NT2/D1 (cell line): Measurements from ENCODE around the gene ZNF511.

Experiments used
- DNase-seq: peaks from one replicate; pipeline ENCODE4 v3.0.0-alpha.2; 2011; ENCODE audit warnings: low read depth, low spot score
- H3K27me3 ChIP-seq: 2 replicates; pipeline ENCODE4 v1.6.0; 2011; ENCODE audit warnings: mild to moderate bottlenecking; ENCODE audit not compliant: insufficient read length, insufficient read depth
- H3K36me3 ChIP-seq: 2 replicates; pipeline ENCODE4 v1.6.1; 2011; ENCODE audit warnings: mild to moderate bottlenecking, low read length, mixed read lengths; ENCODE audit not compliant: insufficient read depth, insufficient read length
- H3K4me1 ChIP-seq: 2 replicates; pipeline ENCODE4 v1.5.1; 2011; ENCODE audit not compliant: insufficient read depth, insufficient read length
- H3K4me3 ChIP-seq: 2 replicates; pipeline ENCODE4 v1.5.1; 2011; ENCODE audit warnings: low read depth; ENCODE audit not compliant: insufficient read length
- H3K9ac ChIP-seq: 2 replicates; pipeline ENCODE4 v1.6.0; 2011; ENCODE audit warnings: low read depth; ENCODE audit not compliant: insufficient read length
- H3K9me3 ChIP-seq: 2 replicates; pipeline ENCODE4 v1.5.1; 2011; ENCODE audit warnings: mild to moderate bottlenecking, low read length; ENCODE audit not compliant: insufficient read depth
- SUZ12 ChIP-seq: IDR thresholded peaks from 2 replicates; pipeline ENCODE4 v1.6.1; 2011; ENCODE audit not compliant: insufficient read length, insufficient read depth; ENCODE audit errors: extremely low read depth
- YY1 ChIP-seq: IDR thresholded peaks from 2 replicates; pipeline ENCODE4 v1.6.1; 2011; ENCODE audit not compliant: insufficient read length, insufficient read depth
- ZNF274 ChIP-seq: IDR thresholded peaks from 2 replicates; pipeline ENCODE4 v1.6.1; 2011; ENCODE audit warnings: mild to moderate bottlenecking, low read depth, low read length

The ZNF511 gene

GRCh38 chr10:133350950-133351329, 42.2 kb downstream of the ZNF511 start:
- no peaks in the 10 kb centered on the region for H3K9me3 ChIP-seq
- no peak overlapping the region for H3K9ac ChIP-seq
- H3K36me3 ChIP-seq = peaks cover 25% of the 10 kb centered on the region
- H3K4me3 ChIP-seq = no peak overlapping the region
- no peak for TF ChIP-seq YY1
- TF ChIP-seq ZNF274 = no peak
- TF ChIP-seq SUZ12 = no peak
- no peaks in the 10 kb centered on the region for H3K27me3 ChIP-seq
- DNase-seq = no peak
- peaks cover 11% of the 10 kb centered on the region for H3K4me1 ChIP-seq

GRCh38 chr10:133351408-133352318, 42.9 kb downstream of the ZNF511 start:
- no peaks in the 10 kb centered on the region for H3K9me3 ChIP-seq
- no peak overlapping the region for H3K9ac ChIP-seq
- H3K27me3 ChIP-seq = no peaks in the 10 kb centered on the region
- no peak overlapping the region for H3K4me3 ChIP-seq
- DNase-seq = no peak
- peaks cover 11% of the 10 kb centered on the region for H3K4me1 ChIP-seq
- peaks cover 32% of the 10 kb centered on the region for H3K36me3 ChIP-seq
- TF ChIP-seq SUZ12 (no peak), ZNF274 (no peak), YY1 (no peak)

GRCh38 chr10:133353202-133353959, 44.7 kb downstream of the ZNF511 start:
- TF ChIP-seq SUZ12 (no peak), YY1 (no peak), ZNF274 (no peak)
- peaks cover 9% of the 10 kb centered on the region for H3K4me1 ChIP-seq
- peaks cover 32% of the 10 kb centered on the region for H3K36me3 ChIP-seq
- H3K9ac ChIP-seq = no peak overlapping the region
- H3K9me3 ChIP-seq = no peaks in the 10 kb centered on the region
- no peaks in the 10 kb centered on the region for H3K27me3 ChIP-seq
- no peak overlapping the region for H3K4me3 ChIP-seq
- DNase-seq = no peak

GRCh38 chr10:133353988-133354605, 45.4 kb downstream of the ZNF511 start:
- H3K9ac ChIP-seq = no peak overlapping the region
- H3K4me3 ChIP-seq = no peak overlapping the region
- TF ChIP-seq YY1 (no peak), SUZ12 (no peak), ZNF274 (no peak)
- H3K4me1 ChIP-seq = peaks cover 11% of the 10 kb centered on the region
- H3K36me3 ChIP-seq = peaks cover 32% of the 10 kb centered on the region
- DNase-seq = no peak
- H3K27me3 ChIP-seq = no peaks in the 10 kb centered on the region
- no peaks in the 10 kb centered on the region for H3K9me3 ChIP-seq

DNA sequence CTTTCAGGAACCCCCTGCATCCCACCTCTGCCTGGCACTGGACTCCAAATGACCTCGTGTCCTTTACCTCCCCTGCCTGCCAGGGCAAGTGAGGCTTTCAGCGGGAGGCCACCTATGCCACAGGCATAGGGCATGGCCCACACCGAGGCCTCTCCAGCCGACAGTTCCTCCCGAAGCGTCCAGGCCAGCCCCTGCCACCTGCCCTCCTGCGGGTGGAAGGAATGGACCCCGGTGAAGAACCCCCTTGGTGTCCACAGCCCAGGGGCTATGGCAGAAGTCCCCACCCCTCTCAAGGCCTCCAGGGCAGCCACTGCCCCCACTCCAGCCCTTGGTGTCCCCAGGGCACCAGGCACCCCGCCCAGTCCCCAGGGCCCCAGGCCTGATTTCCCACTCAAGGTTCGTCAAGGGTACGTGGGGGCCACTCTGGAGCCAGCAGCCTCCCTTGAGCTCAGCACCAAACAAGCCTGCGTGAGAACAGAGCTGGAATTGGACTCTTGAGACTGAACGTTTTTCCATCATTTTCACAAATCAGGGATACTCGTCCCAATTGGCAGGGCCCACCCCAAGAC, 46.0 kb downstream of the ZNF511 start:
- no peak overlapping the region for H3K4me3 ChIP-seq
- H3K4me1 ChIP-seq = peaks cover 4% of the 10 kb centered on the region
- no peaks in the 10 kb centered on the region for H3K9me3 ChIP-seq
- DNase-seq = no peak
- peaks cover 32% of the 10 kb centered on the region for H3K36me3 ChIP-seq
- no peaks in the 10 kb centered on the region for H3K27me3 ChIP-seq
- no peak overlapping the region for H3K9ac ChIP-seq
- TF ChIP-seq YY1 (no peak), SUZ12 (no peak), ZNF274 (no peak)

GRCh38 chr10:133355266-133355665, 46.6 kb downstream of the ZNF511 start:
- Histone ChIP-seq H3K4me1 (peaks cover 4% of the 10 kb centered on the region), H3K36me3 (peaks cover 32% of the 10 kb centered on the region), H3K4me3 (no peak overlapping the region), H3K9me3 (no peaks in the 10 kb centered on the region), H3K9ac (no peak overlapping the region), H3K27me3 (no peaks in the 10 kb centered on the region)
- TF ChIP-seq ZNF274 = no peak
- TF ChIP-seq YY1 = no peak
- TF ChIP-seq SUZ12 = no peak
- DNase-seq = no peak

GRCh38 chr10:133355991-133356390, 47.3 kb downstream of the ZNF511 start:
- no peaks in the 10 kb centered on the region for H3K27me3 ChIP-seq
- no peak overlapping the region for H3K4me3 ChIP-seq
- peaks cover 4% of the 10 kb centered on the region for H3K4me1 ChIP-seq
- H3K9ac ChIP-seq = peak overlapping the region; percentile 88
- TF ChIP-seq YY1 (no peak), SUZ12 (no peak), ZNF274 (no peak)
- H3K9me3 ChIP-seq = no peaks in the 10 kb centered on the region
- no peak for DNase-seq
- peaks cover 32% of the 10 kb centered on the region for H3K36me3 ChIP-seq
